NCI-H2081 (cell line): ENCODE data around the gene MYCL.

Experiments used
- DNase-seq, 2 experiments: peaks; one replicate each; lab custom pipeline; 2025; lab: John Stamatoyannopoulos, UW

MYCL gene

GRCh38 chr1:39901714-39902459, at the start of gene MYCL:
TSS of gene MYCL (minus strand) at chr1:39901917. CDS start at chr1:39901434, 483 bp downstream.
- peak; percentile 92 for DNase-seq

- DNase-seq: no peak
These were observed 48.2 kb upstream of the MYCL start for GRCh38 chr1:39949891-39950290.

- no peak for DNase-seq
These were observed 45.5 kb upstream of the MYCL start for GRCh38 chr1:39947260-39947659.

GRCh38 chr1:39946216-39946615, 44.5 kb upstream of the MYCL start:
- no peak for DNase-seq

- DNase-seq: no peak
These were observed 42.8 kb upstream of the MYCL start for GRCh38 chr1:39944410-39945112.

- no peak for DNase-seq
These were observed 42.0 kb upstream of the MYCL start for GRCh38 chr1:39943471-39944290.

- no peak for DNase-seq
These were observed 39.5 kb upstream of the MYCL start for GRCh38 chr1:39940980-39941871.

GRCh38 chr1:39940253-39940652, 38.5 kb upstream of the MYCL start:
- no peak for DNase-seq

- no peak for DNase-seq
These were observed 37.1 kb upstream of the MYCL start for GRCh38 chr1:39938856-39939255.

GRCh38 chr1:39936724-39937491, 35.2 kb upstream of the MYCL start:
- no peak for DNase-seq

- no peak for DNase-seq
These were observed 32.5 kb upstream of the MYCL start for GRCh38 chr1:39933956-39934941.

GRCh38 chr1:39928809-39929587, 27.3 kb upstream of the MYCL start:
- DNase-seq: no peak

GRCh38 chr1:39927538-39927937, 25.8 kb upstream of the MYCL start:
- no peak for DNase-seq

- no peak for DNase-seq
These were observed 25.1 kb upstream of the MYCL start for GRCh38 chr1:39926820-39927219.

GRCh38 chr1:39926343-39926793, 24.7 kb upstream of the MYCL start:
- no peak for DNase-seq

- DNase-seq: no peak
These were observed 24.1 kb upstream of the MYCL start for GRCh38 chr1:39925721-39926342.

GRCh38 chr1:39922251-39922688, 20.6 kb upstream of the MYCL start:
- no peak for DNase-seq

- peak; percentile 80 to 85 for DNase-seq
These were observed 17.8 kb upstream of the MYCL start for GRCh38 chr1:39919545-39919944.
